Calu3 (cell line): ENCODE results near the gene TMEM178B. TPM values are rescaled to one million over a fixed set of nuclear protein-coding genes. Genes with fewer than 3 reads are reported as not detected.

Experiments
- BruUV-seq: library from RNA; stranded (reverse); fragments of 400-500 nt; replicated peaks from 2 replicates; lab custom pipeline; 2021; lab: Mats Ljungman, UMichigan
- CTCF ChIA-PET: fragments of 300-600 bp; sonication (Branson Sonifier 250); formaldehyde crosslinking; loops from one replicate; lab custom pipeline; 2022; ENCODE audit warnings: antibody characterized with exemption; lab: Charles Lee
- DNase-seq: peaks from one replicate; pipeline ENCODE4 v3.0.0; 2022
- H3K27ac Mint-ChIP-seq: one replicate; pipeline ENCODE4 v1.8.0; 2022; ENCODE audit warnings: mixed read lengths; ENCODE audit not compliant: unreplicated experiment
- H3K27me3 Mint-ChIP-seq: one replicate; pipeline ENCODE4 v1.8.0; 2022; ENCODE audit warnings: mixed read lengths; ENCODE audit not compliant: unreplicated experiment
- H3K36me3 Mint-ChIP-seq: one replicate; pipeline ENCODE4 v1.8.0; 2022; ENCODE audit warnings: mild to moderate bottlenecking, moderate library complexity, mixed read lengths; ENCODE audit not compliant: insufficient read depth, unreplicated experiment
- H3K4me1 Mint-ChIP-seq: one replicate; pipeline ENCODE4 v1.8.0; 2022; ENCODE audit warnings: mild to moderate bottlenecking, low read depth, mixed read lengths; ENCODE audit not compliant: unreplicated experiment
- H3K4me3 Mint-ChIP-seq: one replicate; pipeline ENCODE4 v1.8.0; 2022; ENCODE audit warnings: mild to moderate bottlenecking, low read depth, moderate library complexity, mixed read lengths; ENCODE audit not compliant: unreplicated experiment
- H3K9me3 Mint-ChIP-seq: one replicate; pipeline ENCODE4 v1.8.0; 2022; ENCODE audit warnings: low read depth, mixed read lengths; ENCODE audit not compliant: unreplicated experiment
- CTCF ChIP-seq: fragments of 200-600 bp; IDR thresholded peaks from one replicate; pipeline ENCODE4 v1.8.0; 2022; ENCODE audit warnings: antibody characterized with exemption; ENCODE audit not compliant: unreplicated experiment
- intact Hi-C: fragments of 100-400 bp; cut with micrococcal nuclease; formaldehyde crosslinking; loops from one replicate; pipeline ENCODE4 v1.10.0; 2022; ENCODE audit not compliant: unreplicated experiment
- total RNA-seq: library from RNA; stranded (reverse); gene quantifications from 2 replicates; pipeline ENCODE4 v1.2.3, GENCODE V29; 2022

The TMEM178B gene
- total RNA-seq, 1 experiment from 2014 or later: 1.5 TPM

DNA sequence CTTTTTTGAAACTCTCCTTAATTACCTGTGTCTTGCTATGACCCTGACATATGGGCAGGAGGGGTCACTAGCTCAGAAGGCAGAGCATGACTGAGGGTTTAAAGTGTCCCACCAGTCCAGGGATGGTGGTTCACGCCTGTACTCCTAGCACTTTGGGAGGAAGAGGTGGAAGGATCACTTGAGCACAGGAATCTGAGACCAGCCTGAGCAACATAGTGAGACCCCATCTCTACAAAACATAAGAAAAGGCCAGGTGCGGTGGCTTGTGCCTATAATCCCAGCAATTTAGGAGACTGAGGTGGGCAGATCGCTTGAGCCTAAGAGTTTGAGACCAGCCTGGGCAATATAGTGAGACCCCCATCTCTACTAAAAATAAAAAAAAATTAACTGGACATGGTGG lies 133.8 kb downstream of the TMEM178B start:
- H3K4me3 Mint-ChIP-seq: no peak overlapping the region
- BruUV-seq: no TSS peak
- CTCF ChIA-PET: no interaction called here
- no peak overlapping the region for H3K27ac Mint-ChIP-seq
- H3K27me3 Mint-ChIP-seq: no peaks in the 10 kb centered on the region
- H3K36me3 Mint-ChIP-seq: no peaks in the 10 kb centered on the region
- DNase-seq: no peak
- TF ChIP-seq CTCF: no peak
- H3K9me3 Mint-ChIP-seq: no peaks in the 10 kb centered on the region
- H3K4me1 Mint-ChIP-seq: no peaks in the 10 kb centered on the region
- intact Hi-C loops: loop anchor here (1.0 kb wide), 1 partner anchor 8 kb away; no protein-coding TSS in a partner anchor

- Mint-ChIP-seq H3K4me3 (no peak overlapping the region), H3K27me3 (no peaks in the 10 kb centered on the region), H3K27ac (no peak overlapping the region), H3K36me3 (no peaks in the 10 kb centered on the region), H3K4me1 (no peaks in the 10 kb centered on the region), H3K9me3 (no peaks in the 10 kb centered on the region)
- TF ChIP-seq CTCF: no peak
- intact Hi-C loops: no loop called here
- BruUV-seq: no TSS peak
- no peak for DNase-seq
- CTCF ChIA-PET: no interaction called here
These were observed 134.7 kb downstream of the TMEM178B start for GRCh38 chr7:141208539-141208938.

DNA sequence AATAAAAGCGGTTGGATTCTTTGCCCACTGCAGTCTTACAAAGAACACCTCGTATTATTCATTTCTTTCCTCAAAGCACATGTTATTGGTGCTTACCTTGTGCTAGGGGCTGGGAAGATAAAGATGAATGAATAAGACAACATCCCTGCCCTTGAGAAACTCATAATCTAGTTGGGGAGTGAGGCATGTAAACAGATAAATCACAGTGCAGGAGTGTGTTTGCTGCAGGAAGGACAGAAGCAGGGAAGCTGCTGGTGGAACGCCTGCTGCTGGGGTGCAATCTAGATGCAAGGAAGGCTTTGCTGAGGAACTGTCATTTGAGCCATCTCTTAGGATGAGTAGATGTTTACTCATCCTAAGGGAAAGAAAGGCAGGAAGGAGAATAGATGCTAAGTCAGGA lies 135.6 kb downstream of the TMEM178B start:
- H3K27ac Mint-ChIP-seq: no peak overlapping the region
- CTCF ChIA-PET: interaction anchor here (0.6 kb wide), 1 partner anchor 32 kb away, joined by 7 read pairs; no protein-coding TSS in a partner anchor
- no peaks in the 10 kb centered on the region for H3K4me1 Mint-ChIP-seq
- no peaks in the 10 kb centered on the region for H3K9me3 Mint-ChIP-seq
- no peak overlapping the region for H3K4me3 Mint-ChIP-seq
- TF ChIP-seq CTCF: no peak
- no TSS peak for BruUV-seq
- no peak for DNase-seq
- no peaks in the 10 kb centered on the region for H3K27me3 Mint-ChIP-seq
- intact Hi-C loops: no loop called here
- no peaks in the 10 kb centered on the region for H3K36me3 Mint-ChIP-seq

DNA sequence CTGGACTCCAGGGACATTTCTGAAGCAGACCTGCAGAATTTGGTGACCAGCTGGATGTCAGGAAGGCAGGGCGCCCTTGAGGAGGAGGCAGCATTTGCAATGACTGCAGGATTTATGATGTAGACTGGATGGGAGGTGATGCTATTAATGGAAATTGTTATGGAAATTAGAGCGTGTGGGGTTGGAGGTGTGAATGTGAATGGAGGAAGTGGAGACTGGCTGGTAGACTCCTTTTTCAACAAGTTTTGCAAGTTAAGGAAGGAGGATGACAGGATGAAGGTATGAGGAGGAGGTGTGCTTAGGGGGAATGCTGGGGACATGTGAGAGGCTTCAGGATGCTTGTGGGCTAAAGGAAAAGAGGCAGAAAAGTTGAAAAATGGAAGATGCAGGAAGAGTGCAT lies 137.0 kb downstream of the TMEM178B start:
- TF ChIP-seq CTCF: no peak
- intact Hi-C loops: no loop called here
- CTCF ChIA-PET: no interaction called here
- no TSS peak for BruUV-seq
- no peaks in the 10 kb centered on the region for H3K9me3 Mint-ChIP-seq
- DNase-seq: no peak
- H3K27me3 Mint-ChIP-seq: no peaks in the 10 kb centered on the region
- H3K27ac Mint-ChIP-seq: no peak overlapping the region
- H3K4me3 Mint-ChIP-seq: no peak overlapping the region
- no peaks in the 10 kb centered on the region for H3K36me3 Mint-ChIP-seq
- H3K4me1 Mint-ChIP-seq: no peaks in the 10 kb centered on the region
